Fibroblast of gingiva (primary cell): Measurements from ENCODE around the gene CLASP2.
"Not testable (repeated sequence)": the region's sequence is repeated elsewhere in the genome, so short reads cannot be mapped to it uniquely, and the experiment has no call there.

ENCODE experiments used
- DNase-seq: peaks from one replicate; pipeline ENCODE4 v3.0.0-alpha.2; 2011; ENCODE audit warnings: low read depth

Gene CLASP2

GRCh38 chr3:33541918-33542317 lies 176.1 kb downstream of the CLASP2 start:
- DNase-seq = no peak

GRCh38 chr3:33538678-33539339 lies 179.2 kb downstream of the CLASP2 start:
- no peak for DNase-seq

GRCh38 chr3:33537133-33537532 lies 180.9 kb downstream of the CLASP2 start:
- DNase-seq = no peak

GRCh38 chr3:33526787-33527186 lies 191.3 kb downstream of the CLASP2 start:
- DNase-seq = no peak

GRCh38 chr3:33525232-33525631 lies 192.8 kb downstream of the CLASP2 start:
- DNase-seq = no peak

- no peak for DNase-seq
Measured at GRCh38 chr3:33523093-33523667, 194.9 kb downstream of the CLASP2 start.

- no peak for DNase-seq
Measured at GRCh38 chr3:33521736-33522135, 196.3 kb downstream of the CLASP2 start.

GRCh38 chr3:33513262-33513863 lies 204.7 kb downstream of the CLASP2 start:
- no peak for DNase-seq

GRCh38 chr3:33505027-33505426 lies 213.0 kb downstream of the CLASP2 start:
- no peak for DNase-seq

- no peak for DNase-seq
Measured at GRCh38 chr3:33496449-33496848, 221.6 kb downstream of the CLASP2 start.

- DNase-seq = no peak
Measured at GRCh38 chr3:33491721-33492120, 226.3 kb downstream of the CLASP2 start.

- no peak for DNase-seq
Measured at GRCh38 chr3:33490641-33491241, 227.3 kb downstream of the CLASP2 start.

- no peak for DNase-seq
Measured at GRCh38 chr3:33488683-33489082, 229.4 kb downstream of the CLASP2 start.

- no peak for DNase-seq
Measured at GRCh38 chr3:33488246-33488645, 229.8 kb downstream of the CLASP2 start.

GRCh38 chr3:33482111-33482521 lies 235.9 kb downstream of the CLASP2 start:
- peak; percentile 77 for DNase-seq

GRCh38 chr3:33474896-33475295 lies 243.2 kb downstream of the CLASP2 start:
- no peak for DNase-seq

GRCh38 chr3:33473813-33474212 lies 244.2 kb downstream of the CLASP2 start:
- no peak for DNase-seq

GRCh38 chr3:33467786-33468185 lies 250.3 kb downstream of the CLASP2 start:
- DNase-seq = no peak

GRCh38 chr3:33461097-33461496 lies 257.0 kb downstream of the CLASP2 start:
- DNase-seq = no peak

GRCh38 chr3:33459577-33459976 lies 258.5 kb downstream of the CLASP2 start:
- not testable (repeated sequence) for DNase-seq

- DNase-seq = no peak
Measured at GRCh38 chr3:33458446-33458845, 259.6 kb downstream of the CLASP2 start.

GRCh38 chr3:33456756-33457155 lies 261.3 kb downstream of the CLASP2 start:
- DNase-seq = no peak

GRCh38 chr3:33453331-33453761 lies 264.7 kb downstream of the CLASP2 start:
- no peak for DNase-seq
